A549 (cell line): ENCODE results near the gene PLAC9. TPM values are rescaled to one million over a fixed set of nuclear protein-coding genes. Genes with fewer than 3 reads are reported as not detected.

Experiments used
- ATAC-seq, 2 experiments: fragments of 200-7000 bp in 1 of 2; fragments of >200 bp in 1 of 2; cut with Nextera tagmentation in 1 of 2; cut with Tn5 transposase in 1 of 2; 3 replicates each; pipeline versions ENCODE4 v1.8.0 to v1.9.1; 2018 to 2020; ENCODE audit warnings: mild to moderate bottlenecking in 1 of 2, moderate library complexity in 1 of 2
- CTCF ChIA-PET: fragments of 300-600 bp; sonication (Branson Sonifier 250); formaldehyde crosslinking; extraction: SDS; loops from one replicate; lab custom pipeline; 2021; ENCODE audit warnings: antibody characterized with exemption, inconsistent platforms; lab: Yijun Ruan, JAX
- POLR2A ChIA-PET: fragments of 350-600 bp; formaldehyde crosslinking; extraction: SDS; loops from one replicate; lab custom pipeline; 2021; ENCODE audit warnings: antibody characterized with exemption, inconsistent platforms; lab: Yijun Ruan, JAX
- DNase-seq, 2 experiments: peaks; one replicate each; pipeline versions ENCODE4 v3.0.0 to v3.0.0-alpha.2; 2011 to 2016; ENCODE audit warnings: low read depth in 1 of 2, low spot score in 1 of 2
- FAIRE-seq: peaks from 2 replicates; lab custom pipeline; 2011; peaks lifted over from hg19 to GRCh38; lab: Jason Lieb, UNC
- H3K27ac ChIP-seq, 2 experiments: fragments of >200 bp; sonication (Bioruptor Twin); formaldehyde crosslinking; 3 replicates each; pipeline ENCODE4 v1.5.1; 2016 to 2017
- H3K4me1 ChIP-seq: fragments of >200 bp; sonication (Bioruptor Twin); formaldehyde crosslinking; 3 replicates; pipeline ENCODE4 v1.6.1; 2016
- H3K4me2 ChIP-seq: fragments of >200 bp; sonication (Bioruptor Twin); formaldehyde crosslinking; 3 replicates; pipeline ENCODE4 v1.6.1; 2016
- H3K4me3 ChIP-seq: fragments of >200 bp; sonication (Bioruptor Twin); formaldehyde crosslinking; 3 replicates; pipeline ENCODE4 v1.5.1; 2016
- H3K9me3 ChIP-seq: fragments of >200 bp; sonication (Bioruptor Twin); formaldehyde crosslinking; 3 replicates; pipeline ENCODE4 v1.6.1; 2016
- BCL3 ChIP-seq: fragments of >200 bp; sonication (Bioruptor Twin); formaldehyde crosslinking; IDR thresholded peaks from 3 replicates; pipeline ENCODE4 v1.6.1; 2016
- CHD4 ChIP-seq: fragments of 200-600 bp; sonication (generic); IDR thresholded peaks from 2 replicates; pipeline ENCODE4 v1.6.1; 2016; ENCODE audit warnings: antibody characterized with exemption, mild to moderate bottlenecking, borderline replicate concordance
- EHF ChIP-seq: fragments of 250-450 bp; sonication (Bioruptor Pico); IDR thresholded peaks from 2 replicates; pipeline ENCODE4 v1.5.0; 2020; ENCODE audit warnings: mild to moderate bottlenecking
- EHMT2 ChIP-seq: fragments of 200-600 bp; sonication (generic); IDR thresholded peaks from 2 replicates; pipeline ENCODE4 v1.6.1; 2016; ENCODE audit warnings: antibody characterized with exemption, low read depth, mild to moderate bottlenecking, moderate library complexity
- EP300 ChIP-seq, 2 experiments: fragments of >200 bp; sonication (Bioruptor Twin); formaldehyde crosslinking; IDR thresholded peaks; 2 replicates in 1 of 2; 3 replicates in 1 of 2; pipeline ENCODE4 v1.6.1; 2016 to 2017
- FOSL2 ChIP-seq, 2 experiments: fragments of 450-650 bp in 1 of 2; fragments of >200 bp in 1 of 2; sonication (Bioruptor Twin) in 1 of 2; formaldehyde crosslinking; IDR thresholded peaks; 2 replicates each; pipeline versions ENCODE4 v1.5.0 to v1.6.1; 2016 to 2020; ENCODE audit warnings: mild to moderate bottlenecking in 1 of 2, moderate library complexity in 1 of 2
- GATA3 ChIP-seq: IDR thresholded peaks from 2 replicates; pipeline ENCODE4 v1.6.1; 2012; ENCODE audit warnings: borderline replicate concordance
- HOXB5 ChIP-seq: fragments of 250-450 bp; sonication (Bioruptor Pico); IDR thresholded peaks from 2 replicates; pipeline ENCODE4 v1.5.0; 2020; ENCODE audit warnings: mild to moderate bottlenecking, moderate library complexity
- KDM1A ChIP-seq: fragments of 200-600 bp; sonication (generic); IDR thresholded peaks from 2 replicates; pipeline ENCODE4 v1.6.1; 2016; ENCODE audit warnings: low read depth, mild to moderate bottlenecking
- KDM5A ChIP-seq: fragments of 200-600 bp; sonication (generic); IDR thresholded peaks from 2 replicates; pipeline ENCODE4 v1.6.1; 2016; ENCODE audit warnings: antibody characterized with exemption, mild to moderate bottlenecking
- MYC ChIP-seq: IDR thresholded peaks from 2 replicates; pipeline ENCODE4 v1.6.1; 2012; ENCODE audit warnings: mild to moderate bottlenecking, inconsistent platforms, low read length, improper control_type of control experiment, borderline replicate concordance
- NFE2L2 ChIP-seq: fragments of 150-350 bp; conservative IDR thresholded peaks from 2 replicates; pipeline ENCODE4 v1.6.1; 2014; ENCODE audit warnings: low read length
- PBX3 ChIP-seq: IDR thresholded peaks from 2 replicates; pipeline ENCODE4 v1.6.1; 2012
- PHF8 ChIP-seq: fragments of 200-600 bp; sonication (generic); IDR thresholded peaks from 2 replicates; pipeline ENCODE4 v1.6.1; 2016; ENCODE audit warnings: low read depth, mild to moderate bottlenecking, antibody characterized with exemption, moderate library complexity, borderline replicate concordance
- RARB ChIP-seq: fragments of 250-450 bp; sonication (Bioruptor Pico); IDR thresholded peaks from 2 replicates; pipeline ENCODE4 v1.8.0; 2021; ENCODE audit warnings: mild to moderate bottlenecking, moderate library complexity
- RNF2 ChIP-seq: fragments of 200-600 bp; sonication (generic); IDR thresholded peaks from 2 replicates; pipeline ENCODE4 v1.6.1; 2016; ENCODE audit warnings: low read depth, mild to moderate bottlenecking, antibody characterized with exemption, moderate library complexity, borderline replicate concordance
- SMC3 ChIP-seq: fragments of >200 bp; sonication (Bioruptor Twin); formaldehyde crosslinking; IDR thresholded peaks from 3 replicates; pipeline ENCODE4 v1.6.1; 2018; ENCODE audit warnings: inconsistent platforms
- TFCP2L1 ChIP-seq: fragments of 250-450 bp; sonication (Bioruptor Pico); IDR thresholded peaks from 2 replicates; pipeline ENCODE4 v1.5.0; 2021; ENCODE audit warnings: mild to moderate bottlenecking
- TP53 ChIP-seq: fragments of 250-450 bp; sonication (Bioruptor Pico); IDR thresholded peaks from 2 replicates; pipeline ENCODE4 v1.5.0; 2021; ENCODE audit warnings: mild to moderate bottlenecking, moderate library complexity
- ZFP36 ChIP-seq: fragments of 450-650 bp; IDR thresholded peaks from 2 replicates; pipeline ENCODE4 v1.6.1; 2014; ENCODE audit warnings: borderline replicate concordance; ENCODE audit not compliant: partially characterized antibody
- ZNF302 ChIP-seq: fragments of 250-450 bp; sonication (Bioruptor Pico); IDR thresholded peaks from 2 replicates; pipeline ENCODE4 v1.9.0; 2021; ENCODE audit warnings: inconsistent platforms, mild to moderate bottlenecking, moderate library complexity
- WGBS: methylation state at CpG from one replicate; pipeline ENCODE4 v1.1.6; 2017; ENCODE audit errors: missing lambda C conversion rate; 5-methylcytosine and 5-hydroxymethylcytosine counted together
- polyA plus RNA-seq, 4 experiments: library from polyadenylated mRNA; depleted of rRNA in 3 of 4; stranded (reverse); fragments of >200 nt; fragmentation: RNase III in 1 of 4; extraction: RNeasy Plus Mini Kit Qiagen cat#74134 plus additional on column Dnase treatment in 1 of 4; gene quantifications; 2 replicates in 3 of 4; 3 replicates in 1 of 4; pipeline ENCODE4 v1.2.3, GENCODE V29; 2011 to 2017
- TF ChIP-seq, protein P1 (sequence below): fragments of 250-450 bp; sonication (Bioruptor Pico); IDR thresholded peaks from 2 replicates; pipeline ENCODE4 v1.5.0; 2021; ENCODE audit warnings: mild to moderate bottlenecking, moderate library complexity, borderline replicate concordance
- TF ChIP-seq, protein P2 (sequence below): fragments of 450-650 bp; IDR thresholded peaks from 2 replicates; pipeline ENCODE4 v1.6.1; 2014; ENCODE audit warnings: antibody characterized with exemption

The PLAC9 gene
- polyA plus RNA-seq, 2 of the 4 experiments (the other 2 are of a cell fraction), result not detected

DNA sequence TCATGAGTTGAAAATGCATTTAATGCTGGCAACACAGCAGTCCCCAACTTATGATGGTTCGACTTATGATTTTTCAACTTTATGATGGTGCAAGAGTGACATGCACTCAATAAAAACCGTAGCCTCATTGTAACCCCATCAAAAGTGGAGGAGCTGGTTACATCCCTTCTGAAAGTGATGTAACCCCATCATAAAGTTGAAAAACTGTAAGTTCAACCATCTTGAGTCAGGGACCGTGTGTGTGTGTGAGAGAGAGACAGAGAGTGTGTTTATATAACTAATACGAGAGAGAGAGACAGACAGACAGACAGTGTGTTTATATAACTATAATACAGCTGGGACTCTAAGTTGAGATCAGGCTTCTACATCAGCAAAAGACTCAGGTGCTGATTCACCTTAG, 51.8 kb downstream of the PLAC9 start (continued):
- TF ChIP-seq FOSL2 (IDR thresholded peaks at IDR 0.05) (no peak), FOSL2 (CRISPR knock-in tag; IDR thresholded peaks at IDR 0.05) (no peak), TFCP2L1 (no peak), SMC3 (no peak), PHF8 (no peak)
- TF ChIP-seq, all 56 proteins: peak for 0

DNA sequence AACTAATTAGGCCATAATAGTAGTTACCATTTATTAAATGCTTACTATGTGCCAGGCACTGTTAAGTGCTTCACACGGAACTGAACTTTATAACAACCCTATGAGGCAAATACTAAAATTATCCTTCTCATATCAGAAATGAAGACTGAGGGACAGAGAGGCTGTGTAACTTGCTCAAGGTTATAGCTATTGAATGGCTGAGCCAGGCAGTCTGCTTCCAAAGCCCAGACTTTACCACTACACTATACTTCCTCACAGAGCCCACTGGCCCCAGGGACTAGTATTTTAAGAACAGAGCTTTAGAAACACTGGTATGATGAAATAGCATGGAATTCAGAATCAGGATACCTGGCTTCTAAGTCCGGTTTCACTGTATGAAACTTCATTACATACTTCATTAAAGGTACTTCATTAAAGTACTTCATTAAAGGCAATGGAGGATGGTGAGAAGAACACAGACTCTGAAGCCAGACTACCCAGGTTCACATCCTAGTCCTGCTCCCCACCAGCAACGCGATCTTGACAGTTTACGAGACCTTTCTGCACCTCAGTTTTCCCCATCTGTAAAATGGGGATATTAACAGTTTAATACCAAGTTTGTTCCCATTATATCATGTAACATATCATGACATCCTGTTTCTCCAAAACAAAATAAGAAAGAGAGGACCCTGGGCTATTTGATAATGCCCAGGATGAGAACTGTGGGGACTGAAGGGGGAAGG, 53.2 kb downstream of the PLAC9 start:
- no peak for ATAC-seq
- ChIA-PET POLR2A (no interaction called here), CTCF (interaction anchor here (1.4 to 2.0 kb wide), 3 partner anchors 9 to 36 kb away, joined by 3 to 6 read pairs (median 5); no protein-coding TSS in a partner anchor)
- 89% methylated on average over 5 of the region's 5 CpGs for WGBS
- peaks cover 7% of the 10 kb centered on the region; the same call in 2 of the 3 replicates for H3K4me1 ChIP-seq
- no peak for DNase-seq
- H3K4me3 ChIP-seq, result no peak overlapping the region
- H3K9me3 ChIP-seq, result no peaks in the 10 kb centered on the region
- TF ChIP-seq KDM1A (0 out of 2 replicates have a peak, but pooled peaks have one; percentile 41), EHMT2 (no peak)
- TF ChIP-seq, all 56 proteins: peak for 1
- Histone ChIP-seq H3K4me2 (no peak overlapping the region), H3K27ac (no peak overlapping the region)
- no peak for FAIRE-seq

DNA sequence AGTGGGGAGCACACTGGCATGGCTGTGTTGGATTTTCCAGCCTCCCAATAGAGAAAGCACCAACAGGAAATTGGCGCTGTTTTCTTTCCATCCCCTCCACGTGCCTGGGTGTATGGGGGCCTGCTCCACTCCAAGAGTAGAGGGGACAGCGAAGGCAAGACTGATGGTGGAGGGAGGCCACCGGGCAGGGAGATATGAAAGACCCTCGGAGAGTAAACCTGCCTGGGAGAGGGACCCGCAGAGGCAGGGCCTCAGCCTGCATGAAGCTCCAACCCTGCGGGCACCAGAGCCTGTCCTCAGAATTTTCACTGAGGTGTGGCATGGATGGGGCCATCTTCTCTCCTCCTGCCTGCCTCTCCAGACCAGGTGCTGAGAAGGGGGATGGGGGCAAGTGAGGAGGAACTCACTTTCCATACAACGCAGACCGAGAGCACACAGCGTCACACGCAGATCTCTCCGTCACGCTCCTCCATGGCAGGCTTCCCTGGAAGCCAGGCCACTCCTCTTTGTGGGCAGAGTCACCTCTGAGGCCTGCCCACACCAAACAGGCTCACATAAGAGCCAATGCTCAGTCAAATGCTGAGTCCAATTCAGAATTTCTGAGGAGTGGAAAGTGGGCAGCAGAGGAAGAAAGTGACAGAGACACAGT, 54.0 kb downstream of the PLAC9 start:
- H3K4me2 ChIP-seq, result no peak overlapping the region
- CTCF ChIA-PET, result no interaction called here
- WGBS, result 93% methylated on average over 13 of the region's 13 CpGs
- no peaks in the 10 kb centered on the region for H3K9me3 ChIP-seq
- H3K4me1 ChIP-seq, result peaks cover 7% of the 10 kb centered on the region; the same call in 2 of the 3 replicates
- H3K4me3 ChIP-seq, result no peak overlapping the region
- no peak for FAIRE-seq
- TF ChIP-seq HOXB5, result no peak
- TF ChIP-seq KDM5A, result no peak
- no peak for TF ChIP-seq EP300 (IDR thresholded peaks at IDR 0.05)
- TF ChIP-seq PBX3, result no peak
- TF ChIP-seq ZFP36, result no peak
- TF ChIP-seq CHD4, result no peak
- TF ChIP-seq RARB (CRISPR knock-in tag), result no peak
- TF ChIP-seq, protein P1, sequence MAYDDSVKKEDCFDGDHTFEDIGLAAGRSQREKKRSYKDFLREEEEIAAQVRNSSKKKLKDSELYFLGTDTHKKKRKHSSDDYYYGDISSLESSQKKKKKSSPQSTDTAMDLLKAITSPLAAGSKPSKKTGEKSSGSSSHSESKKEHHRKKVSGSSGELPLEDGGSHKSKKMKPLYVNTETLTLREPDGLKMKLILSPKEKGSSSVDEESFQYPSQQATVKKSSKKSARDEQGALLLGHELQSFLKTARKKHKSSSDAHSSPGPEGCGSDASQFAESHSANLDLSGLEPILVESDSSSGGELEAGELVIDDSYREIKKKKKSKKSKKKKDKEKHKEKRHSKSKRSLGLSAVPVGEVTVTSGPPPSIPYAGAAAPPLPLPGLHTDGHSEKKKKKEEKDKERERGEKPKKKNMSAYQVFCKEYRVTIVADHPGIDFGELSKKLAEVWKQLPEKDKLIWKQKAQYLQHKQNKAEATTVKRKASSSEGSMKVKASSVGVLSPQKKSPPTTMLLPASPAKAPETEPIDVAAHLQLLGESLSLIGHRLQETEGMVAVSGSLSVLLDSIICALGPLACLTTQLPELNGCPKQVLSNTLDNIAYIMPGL, result no peak
- TF ChIP-seq PHF8, result no peak
- TF ChIP-seq, protein P2, sequence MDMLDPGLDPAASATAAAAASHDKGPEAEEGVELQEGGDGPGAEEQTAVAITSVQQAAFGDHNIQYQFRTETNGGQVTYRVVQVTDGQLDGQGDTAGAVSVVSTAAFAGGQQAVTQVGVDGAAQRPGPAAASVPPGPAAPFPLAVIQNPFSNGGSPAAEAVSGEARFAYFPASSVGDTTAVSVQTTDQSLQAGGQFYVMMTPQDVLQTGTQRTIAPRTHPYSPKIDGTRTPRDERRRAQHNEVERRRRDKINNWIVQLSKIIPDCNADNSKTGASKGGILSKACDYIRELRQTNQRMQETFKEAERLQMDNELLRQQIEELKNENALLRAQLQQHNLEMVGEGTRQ, result no peak
- TF ChIP-seq KDM1A, result no peak
- no peak for TF ChIP-seq MYC
- TF ChIP-seq NFE2L2, result no peak
- TF ChIP-seq RNF2, result no peak
- TF ChIP-seq EHF (CRISPR knock-in tag), result no peak
- no peak for TF ChIP-seq BCL3
- TF ChIP-seq TP53 (CRISPR knock-in tag), result no peak
- no peak for TF ChIP-seq ZNF302 (CRISPR knock-in tag)
- no peak for TF ChIP-seq GATA3
- TF ChIP-seq TFCP2L1, result no peak
- TF ChIP-seq, all 56 proteins: peak for 0
- DNase-seq (no peak), ATAC-seq (peak in 1 of 2 experiments; percentile 72; a peak in 3 of 6 replicates)
- POLR2A ChIA-PET, result no interaction called here
- no peak overlapping the region for H3K27ac ChIP-seq
